HepG2 (cell line): ENCODE results near the gene ZNF444. TPM values are rescaled to one million over a fixed set of nuclear protein-coding genes. Genes with fewer than 3 reads are reported as not detected.
A peak's percentile ranks its signal among the peaks of the same experiment; 100 is the strongest.

ENCODE experiments used
- ATAC-seq: fragments of 200-7000 bp; cut with Tn5 transposase; 3 replicates; pipeline ENCODE4 v1.9.1; 2020; ENCODE audit warnings: mild to moderate bottlenecking, moderate library complexity
- BruUV-seq: library from RNA; stranded (reverse); fragments of 400-500 nt; replicated peaks from 2 replicates; lab custom pipeline; 2021; lab: Mats Ljungman, UMichigan
- CTCF ChIA-PET: fragments of 300-600 bp; formaldehyde crosslinking; extraction: SDS; loops from one replicate; lab custom pipeline; 2021; ENCODE audit warnings: low total read pairs, inconsistent platforms, low intra/inter-chr PET ratio; lab: Yijun Ruan, JAX
- POLR2A ChIA-PET: fragments of 350-600 bp; sonication (Branson Sonifier 250); formaldehyde crosslinking; loops from one replicate; lab custom pipeline; 2020; ENCODE audit warnings: antibody characterized with exemption, inconsistent platforms; lab: Yijun Ruan, JAX
- DNase-seq: peaks from one replicate; pipeline ENCODE4 v3.0.0-alpha.2; 2015; ENCODE audit warnings: low spot score
- FAIRE-seq: peaks from 3 replicates; lab custom pipeline; 2011; peaks lifted over from hg19 to GRCh38; lab: Jason Lieb, UNC
- H2AFZ ChIP-seq: one replicate; pipeline ENCODE4 v1.6.1; 2011; ENCODE audit warnings: low read length, inconsistent platforms
- H3K27ac ChIP-seq: fragments of 300-600 bp; 3 replicates; pipeline ENCODE4 v1.8.0; 2011; ENCODE audit warnings: mixed run types, mild to moderate bottlenecking, mixed read lengths, low read length, inconsistent platforms; ENCODE audit not compliant: insufficient read depth; ENCODE audit errors: extremely low read length
- H3K27me3 ChIP-seq, 2 experiments: fragments of 200-600 bp in 1 of 2; 2 replicates in 1 of 2; 3 replicates in 1 of 2; pipeline versions ENCODE4 v1.6.0 to v1.8.0; 2011; ENCODE audit warnings: low read length in 2 of 2, mild to moderate bottlenecking in 2 of 2, moderate library complexity in 2 of 2, inconsistent platforms in 1 of 2; ENCODE audit not compliant: insufficient read depth in 2 of 2, control insufficient read depth in 1 of 2
- H3K36me3 ChIP-seq, 2 experiments: fragments of 200-600 bp in 1 of 2; replicated peaks in 1 of 2; 2 replicates in 1 of 2; 3 replicates in 1 of 2; pipeline versions ENCODE4 v1.5.1 to v1.8.0; 2011; ENCODE audit warnings: low read length in 2 of 2, inconsistent platforms in 1 of 2; ENCODE audit not compliant: insufficient read depth in 2 of 2, control insufficient read depth in 1 of 2
- H3K4me1 ChIP-seq: 2 replicates; pipeline ENCODE4 v1.5.1; 2012; ENCODE audit warnings: low read length, inconsistent platforms; ENCODE audit not compliant: insufficient read depth
- H3K4me2 ChIP-seq: 2 replicates; pipeline ENCODE4 v1.6.0; 2011; ENCODE audit warnings: low read depth, low read length, inconsistent platforms
- H3K4me3 ChIP-seq, 3 experiments: fragments of 200-600 bp in 1 of 3; sonication (generic), shearing (Covaris generic) in 1 of 3; replicated peaks in 1 of 3; 2 replicates each; pipeline ENCODE4 v1.5.1; 2011 to 2016; ENCODE audit warnings: low read length in 3 of 3, inconsistent platforms in 2 of 3, low read depth in 2 of 3, mild to moderate bottlenecking in 2 of 3, control low read depth in 1 of 3, mixed read lengths in 1 of 3; ENCODE audit not compliant: insufficient read depth in 1 of 3
- H3K79me2 ChIP-seq: one replicate; pipeline ENCODE4 v1.6.1; 2011; ENCODE audit warnings: low read length, inconsistent platforms; ENCODE audit not compliant: insufficient read depth
- H3K9ac ChIP-seq: 2 replicates; pipeline ENCODE4 v1.6.0; 2011; ENCODE audit warnings: mild to moderate bottlenecking, low read depth, low read length, inconsistent platforms; ENCODE audit not compliant: insufficient read depth
- H3K9me3 ChIP-seq: 2 replicates; pipeline ENCODE4 v1.5.1; 2012; ENCODE audit warnings: mild to moderate bottlenecking, low read length
- H4K20me1 ChIP-seq: 2 replicates; pipeline ENCODE4 v1.6.0; 2011; ENCODE audit warnings: inconsistent platforms, mild to moderate bottlenecking, low read length, moderate library complexity; ENCODE audit not compliant: insufficient read depth
- ATF7 ChIP-seq, 2 experiments: fragments of 450-650 bp in 1 of 2; sonication (generic) in 1 of 2; formaldehyde crosslinking in 1 of 2; IDR thresholded peaks; 2 replicates each; pipeline versions ENCODE4 v1.4.0 to v1.6.1; 2016 to 2020; ENCODE audit warnings: antibody characterized with exemption in 1 of 2, mild to moderate bottlenecking in 1 of 2, missing genetic modification reagents in 1 of 2
- KAT2B ChIP-seq: fragments of 150-350 bp; IDR thresholded peaks from 2 replicates; pipeline ENCODE4 v1.6.1; 2014; ENCODE audit warnings: low read depth, low read length, borderline replicate concordance
- POLR2A ChIP-seq, 2 experiments: IDR thresholded peaks; 2 replicates each; pipeline ENCODE4 v1.6.1; 2011; ENCODE audit warnings: low read depth in 2 of 2, low read length in 2 of 2, mild to moderate bottlenecking in 1 of 2, moderate library complexity in 1 of 2; ENCODE audit not compliant: insufficient read depth in 1 of 2
- RBFOX2 ChIP-seq: fragments of 200-400 bp; formaldehyde crosslinking; IDR thresholded peaks from 2 replicates; pipeline ENCODE4 v1.6.1; 2017; ENCODE audit warnings: low read depth, mild to moderate bottlenecking, low read length
- TCF7 ChIP-seq: sonication (generic); IDR thresholded peaks from 2 replicates; pipeline ENCODE4 v1.6.1; 2016; ENCODE audit warnings: antibody characterized with exemption, low read depth
- TEAD2 ChIP-seq: sonication (generic); formaldehyde crosslinking; IDR thresholded peaks from 2 replicates; pipeline ENCODE4 v1.9.0; 2021; ENCODE audit warnings: missing genetic modification reagents
- TSC22D2 ChIP-seq: sonication (generic); formaldehyde crosslinking; IDR thresholded peaks from 2 replicates; pipeline ENCODE4 v1.5.1; 2020; ENCODE audit warnings: missing genetic modification reagents, mild to moderate bottlenecking, borderline replicate concordance
- YY1 ChIP-seq: IDR thresholded peaks from 2 replicates; pipeline ENCODE4 v1.6.1; 2011; ENCODE audit warnings: low read length, low read depth, moderate library complexity, mild to moderate bottlenecking; ENCODE audit not compliant: insufficient read depth, insufficient replicate concordance
- WGBS: methylation state at CpG from one replicate; pipeline ENCODE4 v1.1.6; 2017; ENCODE audit warnings: low lambda C conversion rate; 5-methylcytosine and 5-hydroxymethylcytosine counted together
- in situ Hi-C: cut with HindIII; loops from 2 replicates; pipeline ENCODE4 v1.10.0; 2017; ENCODE audit warnings: low pct_unique_long_range_greater_than_20kb; ENCODE audit not compliant: extremely low pct_ligation_motif_present
- intact Hi-C: fragments of 100-400 bp; cut with micrococcal nuclease; formaldehyde crosslinking; loops from one replicate; pipeline ENCODE4 v1.10.0; 2022; ENCODE audit not compliant: unreplicated experiment
- polyA plus RNA-seq, 8 experiments: library from polyadenylated mRNA; depleted of rRNA in 3 of 8; stranded (reverse) in 7 of 8; unstranded in 1 of 8; fragments of >200 nt; fragmentation: Illumina TruSeq in 4 of 8; extraction: Trizol in 4 of 8; gene quantifications; 2 replicates each; pipeline versions ENCODE4 v1.2.1 to v1.2.3, GENCODE V29; 2011 to 2016; ENCODE audit warnings: low read depth in 4 of 8, missing spikeins in 1 of 8, mixed read lengths in 1 of 8; ENCODE audit not compliant: insufficient read depth in 1 of 8
- total RNA-seq, 5 experiments: library from RNA; depleted of rRNA; stranded (reverse); fragments of >200 nt; fragmentation: Illumina TruSeq; extraction: Trizol; gene quantifications; 2 replicates each; pipeline ENCODE4 v1.2.3, GENCODE V29; 2016; ENCODE audit warnings: low read depth in 1 of 5
- TF ChIP-seq, protein P1 (sequence below): sonication (generic); formaldehyde crosslinking; IDR thresholded peaks from 2 replicates; pipeline ENCODE4 v1.4.0; 2020; ENCODE audit warnings: missing genetic modification reagents
- TF ChIP-seq, protein P2 (sequence below): sonication (generic); formaldehyde crosslinking; IDR thresholded peaks from 2 replicates; pipeline ENCODE4 v1.5.0; 2020; ENCODE audit warnings: missing genetic modification reagents
- TF ChIP-seq, protein P3 (sequence below): sonication (generic); formaldehyde crosslinking; IDR thresholded peaks from 2 replicates; pipeline ENCODE4 v1.5.1; 2020; ENCODE audit warnings: missing genetic modification reagents, mild to moderate bottlenecking, borderline replicate concordance

Gene ZNF444
- total and polyA plus RNA-seq, 2 of the 13 experiments (the other 11 are each of a cell fraction or from before 2014, with no cell fraction given): 27.4 to 30.3 TPM

DNA sequence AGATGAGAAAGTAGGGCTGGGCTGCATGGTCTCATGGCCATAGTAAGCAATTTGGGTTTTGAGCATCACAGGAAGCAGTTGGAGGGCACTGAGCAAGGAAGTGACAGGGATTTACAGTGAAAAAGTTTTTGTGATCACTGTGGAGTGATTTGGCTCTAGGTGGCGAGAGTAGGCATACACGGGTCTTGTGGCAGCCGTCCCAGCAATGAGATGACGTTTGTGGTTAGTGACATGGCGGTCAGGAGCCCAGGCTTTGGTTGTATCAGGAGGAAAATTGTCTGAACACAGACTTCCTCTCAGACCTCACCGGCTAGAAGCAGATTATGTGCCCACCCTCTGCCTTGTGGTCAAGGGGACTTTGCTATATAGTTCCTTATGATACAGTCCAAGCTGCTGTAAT is 3.3 kb downstream of the ZNF444 start:
- no peak overlapping the region for H2AFZ ChIP-seq
- H3K9ac ChIP-seq: peak overlapping the region; percentile 98; the same call in 1 of the 2 replicates
- ChIA-PET CTCF (no interaction called here), POLR2A (interaction anchor here (2.4 to 4.9 kb wide), 2 partner anchors 9 to 23 kb away, joined by 7 to 52 read pairs; partner anchors contain the start of gene ZNF787)
- FAIRE-seq (no peak), ATAC-seq (no peak), DNase-seq (no peak)
- TF ChIP-seq POLR2A (IDR thresholded peaks at IDR 0.05; ENCODE audit: insufficient read depth in 1 of 2, low read depth in 2 of 2, low read length in 2 of 2): 0 out of 4 replicates have a peak, but pooled peaks of 1 of the 2 experiments have one; percentile 18
- TF ChIP-seq, protein P1, sequence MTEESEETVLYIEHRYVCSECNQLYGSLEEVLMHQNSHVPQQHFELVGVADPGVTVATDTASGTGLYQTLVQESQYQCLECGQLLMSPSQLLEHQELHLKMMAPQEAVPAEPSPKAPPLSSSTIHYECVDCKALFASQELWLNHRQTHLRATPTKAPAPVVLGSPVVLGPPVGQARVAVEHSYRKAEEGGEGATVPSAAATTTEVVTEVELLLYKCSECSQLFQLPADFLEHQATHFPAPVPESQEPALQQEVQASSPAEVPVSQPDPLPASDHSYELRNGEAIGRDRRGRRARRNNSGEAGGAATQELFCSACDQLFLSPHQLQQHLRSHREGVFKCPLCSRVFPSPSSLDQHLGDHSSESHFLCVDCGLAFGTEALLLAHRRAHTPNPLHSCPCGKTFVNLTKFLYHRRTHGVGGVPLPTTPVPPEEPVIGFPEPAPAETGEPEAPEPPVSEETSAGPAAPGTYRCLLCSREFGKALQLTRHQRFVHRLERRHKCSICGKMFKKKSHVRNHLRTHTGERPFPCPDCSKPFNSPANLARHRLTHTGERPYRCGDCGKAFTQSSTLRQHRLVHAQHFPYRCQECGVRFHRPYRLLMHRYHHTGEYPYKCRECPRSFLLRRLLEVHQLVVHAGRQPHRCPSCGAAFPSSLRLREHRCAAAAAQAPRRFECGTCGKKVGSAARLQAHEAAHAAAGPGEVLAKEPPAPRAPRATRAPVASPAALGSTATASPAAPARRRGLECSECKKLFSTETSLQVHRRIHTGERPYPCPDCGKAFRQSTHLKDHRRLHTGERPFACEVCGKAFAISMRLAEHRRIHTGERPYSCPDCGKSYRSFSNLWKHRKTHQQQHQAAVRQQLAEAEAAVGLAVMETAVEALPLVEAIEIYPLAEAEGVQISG: 0 out of 2 replicates have a peak, but pooled peaks have one; percentile 22
- no peak for TF ChIP-seq TEAD2 (CRISPR knock-in tag)
- H3K36me3 ChIP-seq: peaks cover 8 to 25% of the 10 kb centered on the region in 2 experiments; a peak in 4 of 5 replicates
- H3K27me3 ChIP-seq: no peaks in the 10 kb centered on the region; a peak in 1 of 5 replicates
- intact Hi-C loops (no loop called here), in situ Hi-C loops (no loop called here)
- no peak overlapping the region for H3K4me2 ChIP-seq
- no peaks in the 10 kb centered on the region for H3K9me3 ChIP-seq
- peaks cover 5% of the 10 kb centered on the region; the same call in 1 of the 2 replicates for H4K20me1 ChIP-seq
- H3K27ac ChIP-seq: peak overlapping the region; percentile 100
- H3K79me2 ChIP-seq: peaks cover 40% of the 10 kb centered on the region
- WGBS: 95% methylated on average over 6 of the region's 6 CpGs
- H3K4me1 ChIP-seq: peaks cover 54% of the 10 kb centered on the region
- no peak overlapping the region for H3K4me3 ChIP-seq
- BruUV-seq: no TSS peak

DNA sequence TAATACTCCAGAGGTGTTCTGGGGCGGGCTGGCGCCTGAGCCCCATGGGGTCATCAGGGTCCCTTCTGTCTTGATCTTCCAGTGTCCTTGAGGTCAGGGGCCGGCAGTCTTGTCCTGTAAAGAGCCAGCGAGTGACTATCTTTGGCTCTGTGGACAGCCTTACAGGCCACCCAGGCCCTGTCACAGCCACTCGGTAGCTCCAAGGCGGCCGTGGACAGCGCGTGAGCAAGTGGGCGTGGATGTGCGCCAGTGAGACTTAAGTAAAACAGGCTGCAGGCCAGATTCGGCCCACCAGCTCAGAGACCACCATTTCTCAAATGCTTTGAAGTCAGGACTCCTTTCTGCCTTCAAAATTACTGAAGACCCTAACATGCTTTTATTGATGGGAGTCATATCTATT is 3.7 kb downstream of the ZNF444 start:
- POLR2A ChIA-PET: interaction anchor here (2.4 to 4.9 kb wide), 2 partner anchors 9 to 24 kb away, joined by 7 to 52 read pairs; partner anchors contain the start of gene ZNF787
- no peak overlapping the region for H2AFZ ChIP-seq
- H4K20me1 ChIP-seq: peaks cover 9% of the 10 kb centered on the region; the same call in 1 of the 2 replicates
- DNase-seq (no peak), FAIRE-seq (no peak), ATAC-seq (no peak)
- H3K4me1 ChIP-seq: peaks cover 50% of the 10 kb centered on the region
- no peak overlapping the region for H3K27ac ChIP-seq
- no peaks in the 10 kb centered on the region for H3K9me3 ChIP-seq
- 0 out of 2 replicates have a peak overlapping the region, but pooled peaks have one; percentile 2 for H3K4me2 ChIP-seq
- TF ChIP-seq, protein P2, sequence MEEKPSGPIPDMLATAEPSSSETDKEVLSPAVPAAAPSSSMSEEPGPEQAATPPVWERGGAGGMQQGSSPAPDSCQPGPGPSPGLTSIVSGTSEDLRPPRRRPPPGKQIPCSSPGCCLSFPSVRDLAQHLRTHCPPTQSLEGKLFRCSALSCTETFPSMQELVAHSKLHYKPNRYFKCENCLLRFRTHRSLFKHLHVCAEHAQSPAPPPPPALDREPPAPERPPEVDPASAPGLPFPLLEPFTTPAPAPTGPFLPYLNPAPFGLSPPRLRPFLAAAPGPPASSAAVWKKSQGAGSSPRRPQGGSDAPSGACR (CRISPR knock-in tag): no peak
- TF ChIP-seq TCF7 (no peak), KAT2B (no peak), ATF7 (IDR thresholded peaks at IDR 0.05) (no peak), ATF7 (CRISPR knock-in tag; IDR thresholded peaks at IDR 0.05) (no peak), YY1 (no peak), RBFOX2 (peak; percentile 53), TSC22D2 (CRISPR knock-in tag) (no peak)
- TF ChIP-seq, protein P3, sequence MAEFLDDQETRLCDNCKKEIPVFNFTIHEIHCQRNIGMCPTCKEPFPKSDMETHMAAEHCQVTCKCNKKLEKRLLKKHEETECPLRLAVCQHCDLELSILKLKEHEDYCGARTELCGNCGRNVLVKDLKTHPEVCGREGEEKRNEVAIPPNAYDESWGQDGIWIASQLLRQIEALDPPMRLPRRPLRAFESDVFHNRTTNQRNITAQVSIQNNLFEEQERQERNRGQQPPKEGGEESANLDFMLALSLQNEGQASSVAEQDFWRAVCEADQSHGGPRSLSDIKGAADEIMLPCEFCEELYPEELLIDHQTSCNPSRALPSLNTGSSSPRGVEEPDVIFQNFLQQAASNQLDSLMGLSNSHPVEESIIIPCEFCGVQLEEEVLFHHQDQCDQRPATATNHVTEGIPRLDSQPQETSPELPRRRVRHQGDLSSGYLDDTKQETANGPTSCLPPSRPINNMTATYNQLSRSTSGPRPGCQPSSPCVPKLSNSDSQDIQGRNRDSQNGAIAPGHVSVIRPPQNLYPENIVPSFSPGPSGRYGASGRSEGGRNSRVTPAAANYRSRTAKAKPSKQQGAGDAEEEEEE (CRISPR knock-in tag): no peak
- in situ Hi-C loops: no loop called here
- peaks cover 8 to 29% of the 10 kb centered on the region in 2 experiments; a peak in 4 of 5 replicates for H3K36me3 ChIP-seq
- no TSS peak for BruUV-seq
- CTCF ChIA-PET: no interaction called here
- H3K4me3 ChIP-seq: no peak overlapping the region
- no peak overlapping the region for H3K9ac ChIP-seq
- WGBS: over 99% methylated on average over 8 of the region's 12 CpGs
- intact Hi-C loops: no loop called here
- peaks cover 44% of the 10 kb centered on the region for H3K79me2 ChIP-seq
- H3K27me3 ChIP-seq: no peaks in the 10 kb centered on the region; a peak in 1 of 5 replicates
